Trophoblast cell (in vitro differentiated cells and primary cell): ENCODE data around the gene ENO3.

Experiments used
- DNase-seq, 2 donors: peaks; one replicate each; pipeline ENCODE4 v3.0.0-alpha.2; 2016
- H2AFZ ChIP-seq: 2 replicates; pipeline ENCODE4 v1.6.1; 2013; ENCODE audit warnings: low read length, moderate library complexity, mild to moderate bottlenecking; ENCODE audit not compliant: insufficient read depth, poor library complexity
- H2AK5ac ChIP-seq: 2 replicates; pipeline ENCODE4 v1.6.1; 2013; ENCODE audit warnings: mild to moderate bottlenecking, low read length
- H2BK120ac ChIP-seq: 2 replicates; pipeline ENCODE4 v1.6.1; 2013; ENCODE audit warnings: low read length, mild to moderate bottlenecking, moderate library complexity; ENCODE audit not compliant: insufficient read depth, poor library complexity
- H2BK12ac ChIP-seq: 2 replicates; pipeline ENCODE4 v1.6.1; 2013; ENCODE audit warnings: mild to moderate bottlenecking, low read length, moderate library complexity
- H2BK5ac ChIP-seq: 2 replicates; pipeline ENCODE4 v1.6.1; 2013; ENCODE audit warnings: low read length, low read depth, moderate library complexity, mild to moderate bottlenecking; ENCODE audit not compliant: poor library complexity
- H3K14ac ChIP-seq: 2 replicates; pipeline ENCODE4 v1.6.1; 2013; ENCODE audit warnings: mild to moderate bottlenecking, low read length
- H3K18ac ChIP-seq: 2 replicates; pipeline ENCODE4 v1.6.1; 2013; ENCODE audit warnings: mild to moderate bottlenecking, low read length
- H3K23ac ChIP-seq: 2 replicates; pipeline ENCODE4 v1.6.1; 2013; ENCODE audit warnings: low read length
- H3K27ac ChIP-seq: 2 replicates; pipeline ENCODE4 v1.5.1; 2013; ENCODE audit warnings: low read depth, mild to moderate bottlenecking, inconsistent platforms, low read length, moderate library complexity
- H3K27me3 ChIP-seq: 2 replicates; pipeline ENCODE4 v1.6.1; 2013; ENCODE audit warnings: inconsistent platforms, mild to moderate bottlenecking, low read length, moderate library complexity; ENCODE audit not compliant: insufficient read depth
- H3K36me3 ChIP-seq, 2 experiments: 1 replicate in 1 of 2; 2 replicates in 1 of 2; pipeline ENCODE4 v1.6.1; 2013; ENCODE audit warnings: low read length in 2 of 2, mild to moderate bottlenecking in 2 of 2, moderate library complexity in 1 of 2; ENCODE audit not compliant: insufficient read depth in 2 of 2, control insufficient read depth in 1 of 2
- H3K4ac ChIP-seq: 2 replicates; pipeline ENCODE4 v1.6.1; 2013; ENCODE audit warnings: low read depth, mild to moderate bottlenecking, low read length, moderate library complexity
- H3K4me1 ChIP-seq, 2 experiments: 1 replicate in 1 of 2; 2 replicates in 1 of 2; pipeline ENCODE4 v1.6.1; 2013; ENCODE audit warnings: low read length in 2 of 2, mild to moderate bottlenecking in 2 of 2, moderate library complexity in 1 of 2; ENCODE audit not compliant: insufficient read depth in 2 of 2, control insufficient read depth in 1 of 2
- H3K4me2 ChIP-seq: 2 replicates; pipeline ENCODE4 v1.6.1; 2013; ENCODE audit warnings: inconsistent platforms, mild to moderate bottlenecking, low read length, moderate library complexity
- H3K4me3 ChIP-seq: 2 replicates; pipeline ENCODE4 v1.5.1; 2013; ENCODE audit warnings: mild to moderate bottlenecking, low read depth, low read length, inconsistent platforms
- H3K79me1 ChIP-seq: one replicate; pipeline ENCODE4 v1.6.1; 2013; ENCODE audit warnings: low read length
- H3K79me2 ChIP-seq: 2 replicates; pipeline ENCODE4 v1.6.1; 2013; ENCODE audit warnings: low read length, mild to moderate bottlenecking; ENCODE audit not compliant: control insufficient read depth, insufficient read depth, poor library complexity
- H3K9ac ChIP-seq: 2 replicates; pipeline ENCODE4 v1.6.1; 2013; ENCODE audit warnings: mild to moderate bottlenecking, low read length
- H3K9me3 ChIP-seq: 2 replicates; pipeline ENCODE4 v1.6.1; 2013; ENCODE audit warnings: low read depth, mild to moderate bottlenecking, control low read depth, inconsistent platforms, low read length; ENCODE audit not compliant: insufficient read depth
- H4K12ac ChIP-seq: 2 replicates; pipeline ENCODE4 v1.6.1; 2013; ENCODE audit warnings: low read depth, mild to moderate bottlenecking, low read length, moderate library complexity
- H4K8ac ChIP-seq: 2 replicates; pipeline ENCODE4 v1.6.1; 2013; ENCODE audit warnings: low read depth, mild to moderate bottlenecking, low read length, moderate library complexity
- H4K91ac ChIP-seq: one replicate; pipeline ENCODE4 v1.6.1; 2013; ENCODE audit warnings: low read depth, mild to moderate bottlenecking, low read length, moderate library complexity
- WGBS: extraction: QIAGEN DNeasy Blood & Tissue Kit; methylation state at CpG from one replicate; pipeline ENCODE4 v1.1.7; 2013; ENCODE audit warnings: missing lambda C conversion rate; ENCODE audit not compliant: insufficient read length, insufficient coverage; ENCODE audit errors: extremely low coverage; 5-methylcytosine and 5-hydroxymethylcytosine counted together

ENO3 gene

DNA sequence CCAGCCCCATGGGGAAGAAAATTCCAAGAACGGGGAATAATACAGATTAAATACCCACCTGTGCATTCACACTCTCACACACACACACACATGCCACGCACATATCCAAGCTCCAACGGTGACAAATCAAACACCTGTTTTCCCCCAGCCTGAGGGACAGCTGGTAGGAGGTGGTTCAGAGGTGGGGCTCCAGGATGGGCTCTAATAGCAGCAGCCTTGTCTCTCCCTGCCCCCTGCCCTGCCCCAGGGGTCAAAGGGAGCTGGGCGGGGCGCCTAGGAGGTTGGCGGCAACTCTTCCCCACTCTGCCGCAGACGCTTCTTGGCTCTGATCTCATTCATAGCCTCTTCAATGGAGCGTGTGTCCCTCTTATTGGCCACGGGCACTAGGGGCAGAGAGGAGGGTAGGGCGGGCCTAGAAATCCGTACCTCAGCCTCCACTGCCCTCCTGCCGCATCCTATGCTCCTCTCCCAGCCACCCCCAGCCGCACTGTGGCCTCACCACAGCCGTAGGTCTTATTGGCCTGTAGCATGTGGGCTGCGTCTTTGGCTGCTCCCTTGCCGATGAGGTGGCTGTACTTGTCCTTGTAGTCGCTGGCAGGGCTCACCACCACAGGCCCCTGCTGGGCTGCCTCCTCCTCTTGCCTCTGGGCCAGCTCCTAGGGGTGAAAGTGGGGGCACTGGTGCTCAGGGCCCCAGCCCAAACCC, 8.5 kb downstream of the ENO3 start:
- H3K18ac ChIP-seq, result no peak overlapping the region
- no CpG with 5 or more reads among the region's 18 CpGs for WGBS
- H3K4me2 ChIP-seq, result no peak overlapping the region

DNA sequence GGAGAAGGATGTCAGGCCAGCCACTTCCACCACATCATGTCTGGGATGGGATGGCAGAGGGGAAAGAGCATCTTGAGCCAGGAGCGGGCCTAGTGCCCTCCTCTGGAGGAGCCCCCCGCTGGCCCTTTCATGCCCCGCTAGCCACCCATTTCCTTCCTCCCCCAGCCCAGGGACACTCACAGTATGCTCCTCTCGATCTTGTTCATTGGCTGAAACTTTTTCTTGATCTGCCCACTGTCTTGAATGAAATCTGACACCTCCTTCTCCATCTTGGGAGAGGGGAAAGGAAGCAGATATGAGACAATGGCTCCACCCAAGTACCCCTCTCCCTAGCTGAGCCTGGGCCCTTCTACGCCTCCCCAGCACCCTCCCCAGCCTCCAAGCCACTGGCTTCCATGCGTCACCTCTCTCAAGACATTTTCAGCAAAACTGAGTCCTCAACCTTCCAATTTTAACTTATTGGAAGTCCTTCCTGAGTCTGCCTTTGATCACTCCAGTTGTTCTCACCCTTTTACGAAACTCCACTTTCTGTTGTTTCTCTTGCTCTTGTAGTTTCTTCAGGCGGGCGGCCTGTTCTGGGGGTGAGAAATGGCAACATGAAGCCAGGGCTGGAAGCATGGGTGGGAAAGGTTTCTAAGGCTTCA, 9.5 kb downstream of the ENO3 start:
- Histone ChIP-seq H3K9ac (no peak overlapping the region), H3K79me1 (no peaks in the 10 kb centered on the region), H4K91ac (no peak overlapping the region), H3K4me1 (no peaks in the 10 kb centered on the region), H3K79me2 (no peaks in the 10 kb centered on the region), H3K27ac (no peak overlapping the region), H2AK5ac (no peak overlapping the region), H2BK12ac (no peak overlapping the region), H2BK5ac (no peak overlapping the region), H3K4me3 (no peak overlapping the region), H3K18ac (no peak overlapping the region), H3K14ac (no peak overlapping the region), H3K4ac (no peak overlapping the region), H2BK120ac (no peak overlapping the region), H3K23ac (no peak overlapping the region), H3K27me3 (no peaks in the 10 kb centered on the region), H4K12ac (no peak overlapping the region), H3K9me3 (peaks cover 2% of the 10 kb centered on the region), H4K8ac (no peak overlapping the region), H3K36me3 (peaks cover 17 to 18% of the 10 kb centered on the region in 2 experiments), H2AFZ (no peak overlapping the region), H3K4me2 (no peak overlapping the region)
- WGBS, result no CpG with 5 or more reads among the region's 9 CpGs
- no peak for DNase-seq

More for the DNA sequence above, 8.5 kb downstream of the ENO3 start:
- H2AFZ ChIP-seq, result no peak overlapping the region
- H3K79me2 ChIP-seq, result no peaks in the 10 kb centered on the region
- no peak overlapping the region for H2BK5ac ChIP-seq
- H3K27me3 ChIP-seq, result no peaks in the 10 kb centered on the region
- no peak for DNase-seq
- H3K36me3 ChIP-seq, result peaks cover 16 to 18% of the 10 kb centered on the region in 2 experiments
- H3K9me3 ChIP-seq, result peaks cover 2% of the 10 kb centered on the region
- H4K12ac ChIP-seq, result no peak overlapping the region
- no peak overlapping the region for H3K14ac ChIP-seq
- H3K79me1 ChIP-seq, result no peaks in the 10 kb centered on the region
- H3K4me1 ChIP-seq, result no peaks in the 10 kb centered on the region
- H2BK120ac ChIP-seq, result no peak overlapping the region
- no peak overlapping the region for H4K91ac ChIP-seq
- no peak overlapping the region for H3K23ac ChIP-seq
- no peak overlapping the region for H3K27ac ChIP-seq
- H3K9ac ChIP-seq, result no peak overlapping the region
- H2AK5ac ChIP-seq, result no peak overlapping the region
- H3K4ac ChIP-seq, result no peak overlapping the region
- H4K8ac ChIP-seq, result no peak overlapping the region
- H3K4me3 ChIP-seq, result no peak overlapping the region
- no peak overlapping the region for H2BK12ac ChIP-seq

DNA sequence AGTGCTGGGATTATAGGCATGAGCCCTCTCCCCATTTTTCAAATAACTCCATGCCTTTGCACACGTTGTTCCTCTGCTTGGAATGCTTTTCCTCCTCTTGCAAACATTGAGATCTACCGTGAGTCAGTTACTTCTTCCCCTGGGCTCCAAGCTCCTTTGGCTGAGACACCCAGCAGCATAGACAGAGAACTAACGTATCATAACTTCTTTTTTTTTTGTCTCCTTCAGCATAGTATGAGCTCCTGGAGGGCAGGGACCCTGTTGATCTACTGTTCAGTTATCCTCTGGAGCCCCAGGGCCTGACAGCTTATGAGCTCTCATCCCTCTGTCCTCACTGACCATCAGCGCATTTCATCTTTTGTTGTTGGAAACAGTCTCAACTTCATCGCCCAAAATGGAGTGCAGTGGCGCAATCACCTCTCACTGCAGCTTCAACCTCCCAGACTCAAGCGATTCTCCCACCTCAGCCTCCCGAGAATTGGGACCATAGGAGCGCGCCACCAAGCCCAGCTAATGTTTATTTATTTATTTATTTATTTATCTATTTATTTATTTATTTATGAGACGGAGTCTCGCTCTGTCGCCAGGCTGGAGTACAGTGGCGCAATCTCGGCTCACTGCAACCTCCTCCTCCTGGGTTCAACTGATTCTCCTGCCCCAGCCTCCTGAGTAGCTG, 14.5 kb downstream of the ENO3 start:
- Histone ChIP-seq H2BK12ac (no peak overlapping the region), H4K8ac (no peak overlapping the region), H3K4me3 (no peak overlapping the region), H3K27ac (no peak overlapping the region), H3K9ac (no peak overlapping the region), H3K36me3 (peaks cover 12 to 14% of the 10 kb centered on the region in 2 experiments), H3K23ac (no peak overlapping the region), H2BK120ac (no peak overlapping the region), H3K18ac (no peak overlapping the region), H3K4me1 (peaks cover 15 to 20% of the 10 kb centered on the region in 2 experiments), H3K79me2 (peaks cover 19% of the 10 kb centered on the region), H3K14ac (no peak overlapping the region), H3K27me3 (no peaks in the 10 kb centered on the region), H3K79me1 (peaks cover 27% of the 10 kb centered on the region), H3K4ac (no peak overlapping the region), H2BK5ac (no peak overlapping the region), H4K12ac (no peak overlapping the region), H2AFZ (no peak overlapping the region), H3K4me2 (no peak overlapping the region), H4K91ac (no peak overlapping the region), H3K9me3 (no peaks in the 10 kb centered on the region), H2AK5ac (no peak overlapping the region)
- WGBS, result no CpG with 5 or more reads among the region's 15 CpGs
- peak; percentile 86 to 89 for DNase-seq

DNA sequence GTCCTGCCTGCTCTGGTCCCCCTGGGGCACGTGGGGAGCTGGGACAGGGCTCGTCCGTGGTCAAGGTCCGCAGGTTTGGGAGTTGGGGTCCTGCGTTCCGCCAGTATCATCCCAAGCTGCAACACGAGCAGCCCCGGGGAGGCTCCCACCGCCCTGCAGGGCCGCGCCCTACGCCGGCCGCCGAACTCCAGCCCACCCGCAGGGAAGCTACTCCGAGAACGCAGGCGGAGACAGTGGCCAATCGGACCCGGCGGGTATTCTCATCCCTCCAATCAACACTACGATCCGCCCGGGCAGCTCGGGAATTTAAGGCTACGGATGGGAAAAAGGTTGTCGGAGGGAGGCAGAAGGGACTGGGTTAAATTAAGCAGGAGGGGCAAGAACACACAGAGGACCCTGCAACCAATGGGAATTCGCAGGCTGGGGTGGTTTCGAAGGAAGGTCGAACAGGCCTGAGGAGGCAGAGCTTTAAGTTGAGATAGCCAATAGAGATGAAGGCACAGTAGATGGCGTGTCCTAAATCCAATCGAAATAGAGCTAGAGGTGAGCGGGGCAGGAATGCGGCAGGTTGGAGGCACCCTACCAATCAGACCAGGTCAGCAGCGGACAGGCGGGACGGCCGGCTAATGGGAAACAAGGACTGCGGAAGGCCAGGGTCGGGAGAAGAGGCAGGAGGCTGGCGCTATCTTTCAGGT, 16.1 kb downstream of the ENO3 start:
- peak overlapping the region; percentile 93 for H3K14ac ChIP-seq
- H3K79me2 ChIP-seq, result peaks cover 19% of the 10 kb centered on the region
- peak overlapping the region; percentile 87 for H3K4me2 ChIP-seq
- peak overlapping the region; percentile 98 for H4K91ac ChIP-seq
- peak overlapping the region; percentile 38 for H2AFZ ChIP-seq
- H2BK120ac ChIP-seq, result peak overlapping the region; percentile 84
- H3K4me1 ChIP-seq, result peaks cover 15 to 20% of the 10 kb centered on the region in 2 experiments
- peaks cover 9 to 15% of the 10 kb centered on the region in 2 experiments for H3K36me3 ChIP-seq
- no CpG with 5 or more reads among the region's 42 CpGs for WGBS
- H3K79me1 ChIP-seq, result peaks cover 27% of the 10 kb centered on the region
- no peaks in the 10 kb centered on the region for H3K27me3 ChIP-seq
- H2AK5ac ChIP-seq, result peak overlapping the region; percentile 94
- no peaks in the 10 kb centered on the region for H3K9me3 ChIP-seq
- H3K18ac ChIP-seq, result peak overlapping the region; percentile 85
- H2BK12ac ChIP-seq, result peak overlapping the region; percentile 11
- peak overlapping the region; percentile 76 for H3K4ac ChIP-seq
- H4K8ac ChIP-seq, result peak overlapping the region; percentile 91
- DNase-seq, result peak; percentile 99 to 100
- H2BK5ac ChIP-seq, result peak overlapping the region; percentile 71
- H3K23ac ChIP-seq, result no peak overlapping the region
- H4K12ac ChIP-seq, result peak overlapping the region; percentile 93
- H3K9ac ChIP-seq, result peak overlapping the region; percentile 90
- H3K27ac ChIP-seq, result peak overlapping the region; percentile 99
- peak overlapping the region; percentile 82 for H3K4me3 ChIP-seq
